ENCODE results near the gene YES1.

Gene YES1

GRCh38 chr18:681985-682384 lies 130.1 kb downstream of the YES1 start:
- H3K27me3 ChIP-seq (replicated peaks; ENCODE audit: insufficient read depth, low read length), result no peaks in the 10 kb centered on the region
- H3K9ac ChIP-seq (ENCODE audit: low read length), result no peak overlapping the region
- TF ChIP-seq EZH2 (optimal IDR thresholded peaks at IDR 0.05; ENCODE audit: low read depth, low read length) (no peak), EZH2phosphoT487 (IDR thresholded peaks at IDR 0.05; ENCODE audit: low read length) (no peak)
- TF ChIP-seq, protein P1, sequence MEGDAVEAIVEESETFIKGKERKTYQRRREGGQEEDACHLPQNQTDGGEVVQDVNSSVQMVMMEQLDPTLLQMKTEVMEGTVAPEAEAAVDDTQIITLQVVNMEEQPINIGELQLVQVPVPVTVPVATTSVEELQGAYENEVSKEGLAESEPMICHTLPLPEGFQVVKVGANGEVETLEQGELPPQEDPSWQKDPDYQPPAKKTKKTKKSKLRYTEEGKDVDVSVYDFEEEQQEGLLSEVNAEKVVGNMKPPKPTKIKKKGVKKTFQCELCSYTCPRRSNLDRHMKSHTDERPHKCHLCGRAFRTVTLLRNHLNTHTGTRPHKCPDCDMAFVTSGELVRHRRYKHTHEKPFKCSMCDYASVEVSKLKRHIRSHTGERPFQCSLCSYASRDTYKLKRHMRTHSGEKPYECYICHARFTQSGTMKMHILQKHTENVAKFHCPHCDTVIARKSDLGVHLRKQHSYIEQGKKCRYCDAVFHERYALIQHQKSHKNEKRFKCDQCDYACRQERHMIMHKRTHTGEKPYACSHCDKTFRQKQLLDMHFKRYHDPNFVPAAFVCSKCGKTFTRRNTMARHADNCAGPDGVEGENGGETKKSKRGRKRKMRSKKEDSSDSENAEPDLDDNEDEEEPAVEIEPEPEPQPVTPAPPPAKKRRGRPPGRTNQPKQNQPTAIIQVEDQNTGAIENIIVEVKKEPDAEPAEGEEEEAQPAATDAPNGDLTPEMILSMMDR (IDR thresholded peaks at IDR 0.05; ENCODE audit: low read length), result no peak
- H3K9me2 ChIP-seq (replicated peaks; ENCODE audit: insufficient read depth, low read length), result no peaks in the 10 kb centered on the region
- H3K36me3 ChIP-seq (replicated peaks; ENCODE audit: insufficient read depth, low read length), result no peaks in the 10 kb centered on the region
- no peaks in the 10 kb centered on the region for H4K20me1 ChIP-seq (ENCODE audit: insufficient read depth, low read length)
- H3K79me2 ChIP-seq (ENCODE audit: low read length), result no peaks in the 10 kb centered on the region
- H3K4me1 ChIP-seq (ENCODE audit: low read length), result no peaks in the 10 kb centered on the region
- H3F3A ChIP-seq (ENCODE audit: insufficient read depth, low read length), result peaks cover 5% of the 10 kb centered on the region; the same call in 1 of the 2 replicates
- H3K9me3 ChIP-seq (replicated peaks; ENCODE audit: insufficient read depth, low read length), result no peaks in the 10 kb centered on the region
- H3K4me3 ChIP-seq (ENCODE audit: low read length), result no peak overlapping the region
- H3K4me2 ChIP-seq (ENCODE audit: low read depth, low read length), result no peak overlapping the region
- no peak overlapping the region for H2AFZ ChIP-seq (ENCODE audit: low read length)
- no peak for DNase-seq
- no peak overlapping the region for H3K27ac ChIP-seq (ENCODE audit: low read length)

DNA sequence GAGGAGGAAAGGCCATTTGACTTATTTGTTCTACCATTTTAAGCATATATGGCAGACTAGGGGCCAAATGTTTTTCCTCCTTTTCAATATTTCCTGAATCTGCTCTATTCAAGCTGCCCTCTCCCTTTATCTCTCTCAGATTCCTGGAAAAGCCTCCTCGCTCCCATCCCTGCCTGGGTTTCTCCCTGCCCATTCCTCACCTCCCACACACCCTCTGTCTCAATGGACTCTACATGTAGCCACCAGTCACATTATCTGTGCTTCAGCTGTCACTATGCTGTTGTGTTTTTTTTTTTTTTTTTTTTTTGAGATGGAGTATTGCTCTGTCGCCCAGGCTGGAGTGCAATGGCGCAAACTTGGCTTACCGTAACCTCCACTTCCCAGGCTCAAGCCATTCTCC lies 131.7 kb downstream of the YES1 start:
- Histone ChIP-seq H3K9me3 (replicated peaks; ENCODE audit: insufficient read depth, low read length) (no peaks in the 10 kb centered on the region), H3K4me3 (ENCODE audit: low read length) (no peak overlapping the region), H3K4me1 (ENCODE audit: low read length) (no peaks in the 10 kb centered on the region), H3K36me3 (replicated peaks; ENCODE audit: insufficient read depth, low read length) (peaks cover 3% of the 10 kb centered on the region; the same call in 1 of the 2 replicates), H3K9ac (ENCODE audit: low read length) (no peak overlapping the region), H3K27me3 (replicated peaks; ENCODE audit: insufficient read depth, low read length) (no peaks in the 10 kb centered on the region), H4K20me1 (ENCODE audit: insufficient read depth, low read length) (no peaks in the 10 kb centered on the region), H3F3A (ENCODE audit: insufficient read depth, low read length) (peaks cover 13% of the 10 kb centered on the region), H2AFZ (ENCODE audit: low read length) (no peak overlapping the region), H3K79me2 (ENCODE audit: low read length) (no peaks in the 10 kb centered on the region), H3K4me2 (ENCODE audit: low read depth, low read length) (no peak overlapping the region), H3K9me2 (replicated peaks; ENCODE audit: insufficient read depth, low read length) (no peaks in the 10 kb centered on the region), H3K27ac (ENCODE audit: low read length) (no peak overlapping the region)
- DNase-seq, result no peak
- TF ChIP-seq, protein P1 (IDR thresholded peaks at IDR 0.05; ENCODE audit: low read length), result no peak
- TF ChIP-seq EZH2phosphoT487 (IDR thresholded peaks at IDR 0.05; ENCODE audit: low read length) (no peak), EZH2 (optimal IDR thresholded peaks at IDR 0.05; ENCODE audit: low read depth, low read length) (no peak)

GRCh38 chr18:679516-679915 lies 132.5 kb downstream of the YES1 start:
- H3F3A ChIP-seq (ENCODE audit: insufficient read depth, low read length), result peaks cover 16% of the 10 kb centered on the region
- H3K4me1 ChIP-seq (ENCODE audit: low read length), result no peaks in the 10 kb centered on the region
- H4K20me1 ChIP-seq (ENCODE audit: insufficient read depth, low read length), result no peaks in the 10 kb centered on the region
- H3K4me2 ChIP-seq (ENCODE audit: low read depth, low read length), result no peak overlapping the region
- H3K27ac ChIP-seq (ENCODE audit: low read length), result no peak overlapping the region
- H2AFZ ChIP-seq (ENCODE audit: low read length), result no peak overlapping the region
- no peak overlapping the region for H3K4me3 ChIP-seq (ENCODE audit: low read length)
- no peak for DNase-seq
- TF ChIP-seq EZH2 (optimal IDR thresholded peaks at IDR 0.05; ENCODE audit: low read depth, low read length), result no peak
- TF ChIP-seq EZH2phosphoT487 (IDR thresholded peaks at IDR 0.05; ENCODE audit: low read length), result no peak
- TF ChIP-seq, protein P1 (IDR thresholded peaks at IDR 0.05; ENCODE audit: low read length), result no peak
- peaks cover 3% of the 10 kb centered on the region; the same call in 1 of the 2 replicates for H3K36me3 ChIP-seq (replicated peaks; ENCODE audit: insufficient read depth, low read length)
- H3K9me2 ChIP-seq (replicated peaks; ENCODE audit: insufficient read depth, low read length), result no peaks in the 10 kb centered on the region
- H3K79me2 ChIP-seq (ENCODE audit: low read length), result no peaks in the 10 kb centered on the region
- no peak overlapping the region for H3K9ac ChIP-seq (ENCODE audit: low read length)
- H3K9me3 ChIP-seq (replicated peaks; ENCODE audit: insufficient read depth, low read length), result no peaks in the 10 kb centered on the region
- H3K27me3 ChIP-seq (replicated peaks; ENCODE audit: insufficient read depth, low read length), result no peaks in the 10 kb centered on the region

Measured in MM.1S (cell line).